ENCODE results near the gene MAPKAPK3.
"Not testable (repeated sequence)": the region's sequence is repeated elsewhere in the genome, so short reads cannot be mapped to it uniquely, and the experiment has no call there.

The MAPKAPK3 gene

GRCh38 chr3:50657816-50658215 is 40.9 kb downstream of the MAPKAPK3 start:
- DNase-seq = no peak

GRCh38 chr3:50658416-50658815 is 41.5 kb downstream of the MAPKAPK3 start:
- DNase-seq = no peak

- no peak for DNase-seq
Observed at GRCh38 chr3:50658831-50659230, 41.9 kb downstream of the MAPKAPK3 start.

- DNase-seq = no peak
Observed at GRCh38 chr3:50660386-50660785, 43.4 kb downstream of the MAPKAPK3 start.

GRCh38 chr3:50661321-50661837 is 44.4 kb downstream of the MAPKAPK3 start:
- DNase-seq = no peak

GRCh38 chr3:50662408-50662807 is 45.5 kb downstream of the MAPKAPK3 start:
- DNase-seq = no peak

- no peak for DNase-seq
Observed at GRCh38 chr3:50665081-50665840, 48.3 kb downstream of the MAPKAPK3 start.

GRCh38 chr3:50665841-50666115 is 48.8 kb downstream of the MAPKAPK3 start:
- not testable (repeated sequence) for DNase-seq

- no peak for DNase-seq
Observed at GRCh38 chr3:50666837-50667236, 49.9 kb downstream of the MAPKAPK3 start.

- DNase-seq = no peak
Observed at GRCh38 chr3:50671331-50671730, 54.4 kb downstream of the MAPKAPK3 start.

GRCh38 chr3:50672656-50673055 is 55.7 kb downstream of the MAPKAPK3 start:
- DNase-seq = no peak

GRCh38 chr3:50673931-50674330 is 57.0 kb downstream of the MAPKAPK3 start:
- DNase-seq = no peak

GRCh38 chr3:50674349-50675178 is 57.6 kb downstream of the MAPKAPK3 start, which contains the start of gene DOCK3:
Gene DOCK3, plus strand, starts transcription at chr3:50674927. Its CDS starts 337 bp downstream, at chr3:50675264.
- no peak for DNase-seq

- no peak for DNase-seq
Observed at GRCh38 chr3:50675179-50676030, 58.5 kb downstream of the MAPKAPK3 start.

GRCh38 chr3:50676031-50676705 is 59.2 kb downstream of the MAPKAPK3 start:
- no peak for DNase-seq

GRCh38 chr3:50687127-50687751 is 70.3 kb downstream of the MAPKAPK3 start:
- no peak for DNase-seq

- DNase-seq = no peak
Observed at GRCh38 chr3:50687916-50688315, 71.0 kb downstream of the MAPKAPK3 start.

- DNase-seq = not testable (repeated sequence)
Observed at GRCh38 chr3:50688602-50689001, 71.7 kb downstream of the MAPKAPK3 start.

- DNase-seq = no peak
Observed at GRCh38 chr3:50689558-50689957, 72.6 kb downstream of the MAPKAPK3 start.

- DNase-seq = no peak
Observed at GRCh38 chr3:50695031-50695430, 78.1 kb downstream of the MAPKAPK3 start.

GRCh38 chr3:50696276-50696675 is 79.3 kb downstream of the MAPKAPK3 start:
- DNase-seq = no peak

GRCh38 chr3:50698269-50698668 is 81.3 kb downstream of the MAPKAPK3 start:
- DNase-seq = no peak

All from NCI-H1694 treated with DMSO at 0.1 percent for 48 hours (cell line).